GM21526 (cell line): ENCODE measurements around the gene GIPR.
"Not testable (repeated sequence)": the region's sequence is repeated elsewhere in the genome, so short reads cannot be mapped to it uniquely, and the experiment has no call there.

Experiments
- ATAC-seq: cut with Tn5 transposase; IDR thresholded peaks from one replicate; pipeline ENCODE4 v1.9.1; 2021; ENCODE audit warnings: moderate library complexity; ENCODE audit not compliant: unreplicated experiment, low FRiP score

GIPR gene

DNA sequence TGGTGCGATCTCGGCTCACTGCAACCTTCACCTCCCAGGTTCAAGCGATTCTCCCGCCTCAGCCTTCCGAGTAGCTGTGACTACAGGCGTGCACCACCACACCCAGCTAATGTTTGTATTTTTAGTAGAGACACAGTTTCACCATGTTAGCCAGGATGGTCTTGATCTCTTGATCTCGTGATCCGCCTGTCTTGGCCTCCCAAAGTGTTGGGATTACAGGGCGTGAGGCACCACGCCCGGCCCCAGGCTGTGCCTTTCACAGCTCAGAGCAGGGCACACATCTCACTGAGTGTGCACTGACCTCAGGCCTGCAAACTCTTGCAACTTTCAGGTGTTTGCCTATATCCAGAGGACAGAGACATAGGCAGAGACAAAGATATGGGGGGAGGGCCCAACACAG, 17.0 kb downstream of the GIPR start:
- not testable (repeated sequence) for ATAC-seq

- no peak for ATAC-seq
Measured at GRCh38 chr19:45687599-45687998, 19.6 kb downstream of the GIPR start.

GRCh38 chr19:45691516-45692186, 23.6 kb downstream of the GIPR start, which contains the start of gene SNRPD2:
Gene SNRPD2, minus strand, starts transcription at chr19:45691953. Its CDS starts 65 bp downstream, at chr19:45691888.
- ATAC-seq: peak; percentile 48

- peak; percentile 79 for ATAC-seq
Measured at GRCh38 chr19:45692187-45693105, 24.4 kb downstream of the GIPR start, which contains the start of gene QPCTL. Gene QPCTL, plus strand, starts transcription at chr19:45692666. Its CDS starts 38 bp downstream, at chr19:45692704.

- no peak for ATAC-seq
Measured at GRCh38 chr19:45693106-45693788, 25.2 kb downstream of the GIPR start.

GRCh38 chr19:45701676-45702075, 33.7 kb downstream of the GIPR start:
- ATAC-seq: no peak

- ATAC-seq: no peak
Measured at GRCh38 chr19:45705115-45705514, 37.1 kb downstream of the GIPR start.

GRCh38 chr19:45705710-45706415, 37.8 kb downstream of the GIPR start:
- ATAC-seq: no peak

- no peak for ATAC-seq
Measured at GRCh38 chr19:45710356-45711130, 42.5 kb downstream of the GIPR start.

DNA sequence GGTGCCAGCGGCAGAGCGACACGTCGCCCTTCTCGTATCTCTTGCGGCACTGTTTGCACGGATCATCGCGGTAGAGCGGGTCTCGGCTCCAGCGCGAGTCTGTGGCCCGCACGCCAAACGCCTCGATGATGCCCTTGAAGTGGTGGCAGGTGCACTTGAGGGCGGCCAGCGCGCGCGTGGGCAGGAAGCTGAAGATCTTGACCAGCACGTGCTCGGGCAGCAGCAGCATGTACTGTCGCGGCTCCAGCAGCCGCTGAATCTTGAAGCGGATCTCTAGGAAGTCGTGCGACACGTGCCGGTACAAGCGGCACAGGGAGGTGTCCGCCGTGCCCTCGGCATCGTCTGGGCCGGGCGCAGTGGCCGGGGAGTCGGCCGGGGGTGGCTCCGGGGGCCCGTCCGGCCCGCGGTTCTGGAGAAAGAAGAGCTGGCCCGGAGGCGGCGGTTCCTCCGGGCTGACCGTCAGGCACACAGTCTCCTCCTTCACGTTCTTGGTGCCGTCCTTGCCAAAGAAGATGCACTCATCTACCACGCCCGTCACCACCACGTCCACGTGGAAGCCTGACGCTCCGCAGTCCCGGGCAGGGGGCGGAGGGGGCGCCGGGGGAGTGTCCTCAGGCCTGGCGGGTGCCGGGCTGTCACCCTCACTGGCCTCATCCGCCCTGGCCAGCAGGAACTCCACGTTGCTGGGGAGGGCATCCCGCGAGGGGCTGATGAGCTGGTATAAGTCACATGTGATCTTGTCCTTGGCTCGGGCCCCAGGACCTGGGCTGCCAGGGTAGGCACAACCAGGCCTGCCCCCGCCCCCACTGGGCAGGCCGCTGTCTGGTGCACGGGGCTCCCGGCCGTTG, 44.1 kb downstream of the GIPR start:
- ATAC-seq: no peak

DNA sequence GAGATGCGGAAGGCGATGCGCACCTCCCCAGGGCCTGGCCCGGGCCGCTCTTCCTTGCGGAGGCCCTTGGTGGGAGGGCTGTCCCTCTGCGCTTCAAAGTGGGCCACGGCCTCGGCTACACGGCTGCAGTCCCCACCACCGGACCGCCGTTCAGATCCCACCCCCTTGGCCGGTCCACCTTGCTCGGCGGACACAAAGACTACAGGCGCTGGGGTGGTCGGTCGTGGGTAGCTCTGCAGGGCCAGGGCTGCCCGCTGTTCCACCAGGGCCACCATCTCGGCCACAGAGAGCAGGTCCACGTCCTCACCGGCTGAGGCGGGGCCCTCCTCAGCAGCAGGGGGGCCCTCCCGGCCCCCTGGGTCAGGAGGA, 44.7 kb downstream of the GIPR start:
- no peak for ATAC-seq

DNA sequence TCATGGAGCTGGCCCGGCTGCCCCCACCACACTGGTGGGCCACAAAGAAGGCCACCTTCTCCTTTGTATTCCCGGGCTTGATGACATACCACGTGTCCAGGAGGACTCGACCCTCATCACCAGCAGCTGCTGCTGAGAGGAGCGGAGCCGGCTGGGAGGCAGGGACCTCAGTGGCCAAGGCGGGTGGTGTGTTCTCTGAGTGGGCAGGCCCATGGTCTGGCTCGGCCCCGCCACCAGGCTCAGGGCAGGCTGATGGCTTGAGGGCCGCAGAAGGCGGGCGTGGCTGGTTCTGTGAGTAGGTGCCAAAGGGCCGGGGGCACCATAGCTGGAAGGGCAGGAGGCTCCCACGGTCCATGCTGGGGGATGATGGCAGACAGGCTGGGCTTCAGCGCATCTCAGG, 45.1 kb downstream of the GIPR start:
- ATAC-seq: no peak

DNA sequence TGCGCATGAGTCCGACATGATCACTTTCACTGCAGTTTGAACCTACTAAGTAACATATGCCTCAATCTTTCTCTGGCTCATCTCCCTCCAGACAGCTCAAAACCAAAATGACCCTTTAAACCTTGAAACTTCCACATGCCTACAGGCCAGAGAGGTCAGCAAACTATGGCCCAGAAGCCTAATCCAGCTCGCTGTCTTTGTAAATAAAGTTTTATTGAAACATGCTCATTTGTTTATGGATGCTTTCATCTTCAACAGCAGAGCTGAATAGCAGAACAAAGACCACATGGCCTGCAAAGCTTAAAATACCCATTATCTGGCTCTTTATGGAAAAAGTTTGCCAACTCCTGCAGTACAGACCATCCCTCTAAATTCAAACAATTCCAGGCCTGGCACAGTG, 47.1 kb downstream of the GIPR start:
- ATAC-seq: no peak

DNA sequence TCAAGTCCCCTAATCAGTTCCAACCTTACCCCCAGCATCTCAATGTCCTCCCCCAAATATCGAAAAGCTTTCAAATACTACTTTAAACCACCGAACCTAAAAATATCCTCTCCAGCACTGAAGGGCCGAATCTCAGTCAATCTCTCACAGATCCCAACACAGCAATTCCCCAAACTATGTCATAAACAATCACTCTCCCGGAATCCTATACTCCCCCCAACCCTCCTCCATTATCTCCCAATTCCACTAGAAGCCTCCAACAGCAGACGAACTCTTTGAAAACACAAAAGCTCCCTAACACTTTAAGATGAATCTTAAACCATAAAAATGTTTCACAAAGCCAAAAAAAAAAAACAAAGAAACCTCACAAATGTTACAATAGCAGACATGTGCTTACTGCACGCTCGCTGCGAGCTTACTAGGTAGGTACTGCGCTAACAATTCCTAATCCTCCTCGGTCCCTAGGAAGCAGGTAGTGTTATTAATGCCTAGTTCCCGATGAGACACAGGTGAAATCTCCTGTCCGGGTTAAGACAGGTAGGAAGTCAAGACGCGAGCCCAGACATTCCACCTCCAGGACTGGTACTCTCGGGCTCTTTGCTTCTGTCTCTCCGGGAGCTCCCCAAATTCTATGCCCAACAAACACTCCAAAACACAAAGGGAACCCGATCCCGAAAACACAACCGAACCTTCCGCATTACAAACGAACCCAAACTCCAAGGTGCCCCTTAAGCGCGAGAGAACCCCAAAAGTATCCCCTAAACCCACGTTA, 48.5 kb downstream of the GIPR start:
- no peak for ATAC-seq

DNA sequence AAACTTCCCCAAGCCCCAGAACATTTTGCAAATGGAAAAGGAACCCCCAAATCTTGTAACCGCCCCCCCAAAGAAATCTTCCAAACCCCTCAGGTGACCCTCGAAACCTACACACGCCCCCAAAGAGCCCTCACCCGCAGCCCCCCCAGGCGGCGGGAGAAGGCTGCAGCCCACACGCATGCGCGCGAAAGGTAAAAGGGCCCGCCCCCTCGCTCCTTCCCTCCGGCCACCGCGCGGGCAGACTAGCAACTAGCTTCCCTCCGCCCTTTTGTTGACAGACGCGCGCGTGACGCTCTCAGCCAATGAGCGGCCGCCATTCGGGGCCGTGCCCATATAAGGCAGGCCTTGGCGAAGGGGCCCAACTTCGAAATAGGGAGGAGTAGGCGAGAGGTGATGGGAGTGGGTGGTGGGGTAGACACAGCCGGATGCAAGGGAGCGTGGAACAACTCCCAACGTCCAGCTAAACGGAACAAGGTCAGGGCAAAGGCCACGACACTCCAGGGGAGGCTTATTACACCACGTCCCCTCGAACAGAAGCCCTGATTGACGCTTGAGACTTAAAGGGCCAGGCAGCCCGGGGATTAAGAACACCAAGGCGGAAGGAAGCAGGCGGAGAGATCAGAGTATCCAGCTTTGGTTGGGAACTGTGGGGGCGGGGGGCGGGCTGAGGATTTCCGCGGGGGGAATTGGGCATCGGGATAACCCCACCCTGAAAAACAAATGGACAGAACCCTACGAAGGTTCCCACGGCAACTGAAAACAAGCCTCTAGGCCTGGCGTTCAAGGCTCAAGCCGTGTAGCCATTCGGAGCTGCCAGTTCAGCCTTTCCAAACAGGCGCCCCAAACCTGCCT, 49.3 kb downstream of the GIPR start:
- peak; percentile 76 for ATAC-seq

DNA sequence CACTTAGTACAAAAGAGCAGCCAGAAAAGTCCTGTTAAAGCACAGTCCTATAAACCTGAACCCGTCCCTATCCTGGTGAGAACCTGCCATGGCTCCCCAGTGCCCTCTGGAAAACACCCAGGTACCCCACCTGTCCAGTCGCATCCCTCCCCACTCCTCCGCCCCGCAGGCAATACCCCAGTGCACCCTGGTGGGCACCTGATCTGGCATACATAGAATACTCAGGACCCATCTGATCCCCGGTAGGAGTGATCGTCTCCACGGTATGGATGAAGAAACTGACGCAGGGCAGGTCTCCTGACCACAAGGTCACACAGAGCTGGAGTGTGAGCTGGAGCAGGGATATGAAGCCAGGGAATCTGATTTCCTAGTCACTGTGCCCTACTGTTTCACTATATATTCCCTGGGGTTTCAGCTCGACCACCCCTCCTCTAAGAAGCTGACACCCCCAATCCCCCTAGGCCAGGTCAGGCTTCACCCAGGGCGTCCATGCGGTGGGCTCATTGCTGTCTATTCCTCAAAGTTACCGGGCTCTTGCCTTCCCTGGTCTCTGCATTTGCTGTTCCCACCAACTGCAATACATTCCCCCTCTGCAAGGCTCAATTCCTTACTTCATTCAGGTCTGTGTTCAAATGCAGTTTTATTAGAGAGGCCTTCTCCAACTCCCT, 50.1 kb downstream of the GIPR start:
- ATAC-seq: no peak

DNA sequence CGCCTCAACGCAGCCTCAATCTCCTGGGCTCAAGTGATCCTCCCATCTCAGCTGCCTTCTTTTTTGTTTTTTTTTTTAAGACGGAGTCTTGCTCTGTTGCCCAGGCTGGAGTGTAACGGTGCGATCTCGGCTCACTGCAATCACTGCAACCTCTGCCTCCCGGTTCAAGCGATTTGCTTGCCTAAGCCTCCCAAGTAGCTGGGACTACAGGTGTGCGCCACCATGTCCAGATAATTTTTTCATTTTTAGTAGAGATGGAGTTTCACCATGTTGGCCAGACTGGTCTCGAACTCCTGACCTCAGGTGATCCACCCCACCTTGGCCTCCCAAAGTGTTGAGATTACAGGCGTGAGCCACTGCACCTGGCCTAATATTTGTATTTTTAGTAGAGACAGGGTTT, 52.0 kb downstream of the GIPR start:
- not testable (repeated sequence) for ATAC-seq
